Type B pancreatic cell (in vitro differentiated cells): ENCODE measurements around the gene PPM1D. TPM values are rescaled to one million over a fixed set of nuclear protein-coding genes. Genes with fewer than 3 reads are reported as not detected.
"Not testable (repeated sequence)": the region's sequence is repeated elsewhere in the genome, so short reads cannot be mapped to it uniquely, and the experiment has no call there.

Experiments
- DNase-seq: peaks from one replicate; pipeline ENCODE4 v3.0.0; 2021; ENCODE audit warnings: mixed read lengths; ENCODE audit not compliant: unreplicated experiment; ENCODE audit errors: extremely low spot score
- H3K27ac Mint-ChIP-seq: 2 replicates; pipeline ENCODE4 v1.8.0; 2021; ENCODE audit warnings: mild to moderate bottlenecking, mixed read lengths
- H3K27me3 Mint-ChIP-seq: 2 replicates; pipeline ENCODE4 v1.8.0; 2021; ENCODE audit warnings: mixed read lengths
- H3K36me3 Mint-ChIP-seq: 2 replicates; pipeline ENCODE4 v1.8.0; 2021; ENCODE audit warnings: mixed read lengths
- H3K4me1 Mint-ChIP-seq: one replicate; pipeline ENCODE4 v1.8.0; 2021; ENCODE audit warnings: mixed read lengths; ENCODE audit not compliant: unreplicated experiment
- H3K4me3 Mint-ChIP-seq: 2 replicates; pipeline ENCODE4 v1.8.0; 2021; ENCODE audit warnings: mild to moderate bottlenecking, mixed read lengths
- H3K9me3 Mint-ChIP-seq: 2 replicates; pipeline ENCODE4 v1.8.0; 2021; ENCODE audit warnings: mixed read lengths
- CTCF ChIP-seq: fragments of 200-600 bp; sonication (generic); conservative IDR thresholded peaks from 2 replicates; pipeline ENCODE4 v1.5.0; 2021; ENCODE audit warnings: antibody characterized with exemption, mild to moderate bottlenecking
- total RNA-seq: library from RNA; stranded (reverse); gene quantifications from 2 replicates; pipeline ENCODE4 v1.2.1, GENCODE V29; 2021; ENCODE audit warnings: low replicate concordance

The PPM1D gene
- total RNA-seq, 1 donor from 2014 or later = 25.4 TPM

GRCh38 chr17:60585887-60586286, 14.1 kb upstream of the PPM1D start:
- Mint-ChIP-seq H3K4me3 (peak overlapping the region; percentile 16), H3K27me3 (no peaks in the 10 kb centered on the region), H3K36me3 (no peaks in the 10 kb centered on the region), H3K9me3 (no peaks in the 10 kb centered on the region), H3K4me1 (peaks cover 6% of the 10 kb centered on the region), H3K27ac (peak overlapping the region; percentile 71)
- TF ChIP-seq CTCF = no peak
- no peak for DNase-seq

DNA sequence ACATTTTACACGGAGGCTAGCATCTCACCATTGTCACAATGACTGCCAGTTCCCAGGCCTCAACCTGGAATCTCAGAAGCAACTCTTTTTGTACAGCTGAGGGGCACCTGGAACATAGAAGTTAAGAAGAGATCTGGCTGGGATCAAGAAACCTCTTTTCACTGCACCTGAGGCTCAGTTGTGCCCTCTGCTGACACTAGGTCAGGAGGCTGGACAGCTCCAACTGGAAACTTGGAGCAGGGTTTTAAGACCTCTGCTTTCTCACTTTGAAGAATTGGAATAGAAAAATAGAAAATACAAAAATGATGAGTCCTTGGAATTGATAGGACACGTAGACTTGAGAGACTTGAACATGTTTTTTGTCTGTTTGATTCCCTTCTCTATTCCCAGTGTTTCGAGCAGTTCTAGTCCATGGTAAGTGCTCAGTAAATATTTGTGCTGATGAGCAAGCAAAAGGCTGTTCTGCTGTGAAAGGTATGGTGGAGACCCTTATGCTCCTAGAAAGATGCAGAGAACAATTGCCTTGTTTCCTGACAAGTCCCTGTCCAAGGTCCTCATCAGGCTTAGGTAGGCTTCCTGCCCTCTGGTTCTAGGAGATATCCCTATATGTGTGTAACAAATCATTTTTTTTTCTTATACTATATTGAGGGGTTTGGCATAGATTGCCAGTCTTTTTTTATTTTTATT, 13.6 kb upstream of the PPM1D start:
- peak; percentile 33 for TF ChIP-seq CTCF
- Mint-ChIP-seq H3K36me3 (no peaks in the 10 kb centered on the region), H3K27ac (peak overlapping the region; percentile 71), H3K27me3 (no peaks in the 10 kb centered on the region), H3K4me1 (peaks cover 6% of the 10 kb centered on the region), H3K9me3 (no peaks in the 10 kb centered on the region), H3K4me3 (peak overlapping the region; percentile 16)
- DNase-seq = no peak

DNA sequence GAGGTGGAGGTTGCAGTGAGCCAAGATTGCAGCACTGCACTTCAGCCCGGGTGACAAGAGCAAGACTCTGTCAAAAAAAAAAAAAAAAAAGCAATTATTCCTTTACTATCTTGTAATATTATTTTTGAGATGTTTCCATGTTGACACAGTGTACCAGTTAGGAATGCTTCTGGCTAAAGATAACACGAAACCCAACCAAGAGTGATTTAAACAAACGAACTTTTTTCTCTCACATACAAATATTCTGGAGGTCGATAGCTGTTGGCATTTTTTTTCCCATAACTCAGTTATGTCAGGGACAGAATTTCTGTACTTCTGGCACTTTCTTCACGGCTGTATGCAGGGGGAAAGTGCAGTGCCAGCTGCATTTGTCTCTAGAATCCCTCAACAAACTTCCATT, 9.9 kb upstream of the PPM1D start:
- no peaks in the 10 kb centered on the region for H3K36me3 Mint-ChIP-seq

GRCh38 chr17:60592750-60593149, 7.2 kb upstream of the PPM1D start:
- no peak for TF ChIP-seq CTCF
- no peaks in the 10 kb centered on the region for H3K36me3 Mint-ChIP-seq
- no peak overlapping the region for H3K27ac Mint-ChIP-seq
- H3K4me3 Mint-ChIP-seq = no peak overlapping the region
- H3K9me3 Mint-ChIP-seq = no peaks in the 10 kb centered on the region
- H3K4me1 Mint-ChIP-seq = peaks cover 3% of the 10 kb centered on the region
- H3K27me3 Mint-ChIP-seq = no peaks in the 10 kb centered on the region
- no peak for DNase-seq

More for the DNA sequence above, 9.9 kb upstream of the PPM1D start:
- H3K27ac Mint-ChIP-seq = no peak overlapping the region
- H3K4me3 Mint-ChIP-seq = no peak overlapping the region
- no peak for TF ChIP-seq CTCF
- H3K4me1 Mint-ChIP-seq = peaks cover 6% of the 10 kb centered on the region
- H3K27me3 Mint-ChIP-seq = no peaks in the 10 kb centered on the region
- H3K9me3 Mint-ChIP-seq = no peaks in the 10 kb centered on the region
- DNase-seq = no peak

DNA sequence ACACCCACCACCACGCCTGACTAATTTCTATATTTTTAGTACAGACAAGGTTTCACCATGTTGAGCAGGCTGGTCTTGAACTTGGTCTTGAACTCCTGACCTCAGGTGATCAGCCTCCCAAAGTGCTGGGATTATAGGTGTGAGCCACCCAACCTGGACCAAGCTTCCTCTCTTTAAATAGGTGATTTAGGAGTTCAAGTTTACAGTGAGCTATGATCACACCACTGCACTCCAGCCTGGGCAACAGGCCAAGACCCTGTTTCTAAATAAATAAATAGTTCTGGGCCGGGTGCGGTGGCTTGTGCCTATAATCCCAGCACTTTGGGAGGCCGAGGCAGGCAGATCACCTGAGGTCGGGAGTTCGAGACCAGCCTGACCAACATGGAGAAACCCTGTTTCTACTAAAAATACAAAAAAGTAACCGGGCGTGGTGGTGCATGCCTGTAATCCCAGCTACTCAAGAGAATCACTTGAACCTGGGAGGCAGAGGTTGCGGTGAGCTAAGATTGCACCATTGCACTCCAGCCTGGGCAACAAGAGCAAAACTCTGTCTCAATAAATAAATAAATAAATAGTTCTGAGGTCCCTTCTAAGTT, 6.5 kb upstream of the PPM1D start:
- H3K4me3 Mint-ChIP-seq, H3K27me3 Mint-ChIP-seq, H3K36me3 Mint-ChIP-seq, H3K9me3 Mint-ChIP-seq, DNase-seq, H3K27ac Mint-ChIP-seq: not testable (repeated sequence)
- H3K4me1 Mint-ChIP-seq = peaks cover 11% of the 10 kb centered on the region

- H3K27ac Mint-ChIP-seq, H3K9me3 Mint-ChIP-seq, H3K36me3 Mint-ChIP-seq, H3K4me3 Mint-ChIP-seq, DNase-seq, H3K27me3 Mint-ChIP-seq: not testable (repeated sequence)
- TF ChIP-seq CTCF = peak; percentile 25
- H3K4me1 Mint-ChIP-seq = peaks cover 15% of the 10 kb centered on the region
Observed at GRCh38 chr17:60594170-60594569, 5.8 kb upstream of the PPM1D start.
